Measurements from ENCODE around the gene RAB3C. TPM values are rescaled to one million over a fixed set of nuclear protein-coding genes. Genes with fewer than 3 reads are reported as not detected.

RAB3C gene
- total RNA-seq, 6 experiments from 2014 or later, result 0.18 to 2.6 (median 0.99) TPM

GRCh38 chr5:58778888-58779287, 196.0 kb downstream of the RAB3C start:
- TF ChIP-seq CTCF (IDR thresholded peaks at IDR 0.05) (no peak), POLR2A (IDR thresholded peaks at IDR 0.05) (no peak)
- Histone ChIP-seq H3K4me3 (no peak overlapping the region), H3K27me3 (no peaks in the 10 kb centered on the region), H3K4me1 (no peaks in the 10 kb centered on the region), H3K36me3 (no peaks in the 10 kb centered on the region), H3K9me3 (no peaks in the 10 kb centered on the region), H3K27ac (no peak overlapping the region)
- DNase-seq (no peak), ATAC-seq (no peak)
- 92% methylated on average over 3 of the region's 3 CpGs for WGBS (ENCODE audit: insufficient coverage, low coverage, low lambda C conversion rate, missing lambda C conversion rate)
- intact Hi-C loops (cut with DNase I), result no loop called here

GRCh38 chr5:58786035-58786434, 203.2 kb downstream of the RAB3C start:
- intact Hi-C loops (cut with DNase I), result no loop called here
- TF ChIP-seq POLR2A (IDR thresholded peaks at IDR 0.05), result no peak
- no peak for TF ChIP-seq CTCF (IDR thresholded peaks at IDR 0.05)
- no peak for DNase-seq
- Histone ChIP-seq H3K27me3 (no peaks in the 10 kb centered on the region), H3K27ac (no peak overlapping the region), H3K36me3 (no peaks in the 10 kb centered on the region), H3K4me3 (no peak overlapping the region), H3K4me1 (no peaks in the 10 kb centered on the region), H3K9me3 (no peaks in the 10 kb centered on the region)
- 77% methylated on average over 2 of the region's 2 CpGs for WGBS (ENCODE audit: insufficient coverage, low coverage, low lambda C conversion rate, missing lambda C conversion rate)
- ATAC-seq, result no peak

GRCh38 chr5:58786711-58787303, 203.9 kb downstream of the RAB3C start:
- no peaks in the 10 kb centered on the region for H3K4me1 ChIP-seq
- no peaks in the 10 kb centered on the region for H3K36me3 ChIP-seq
- H3K27me3 ChIP-seq, result no peaks in the 10 kb centered on the region
- TF ChIP-seq CTCF (IDR thresholded peaks at IDR 0.05) (no peak), POLR2A (IDR thresholded peaks at IDR 0.05) (no peak)
- no peak for DNase-seq
- intact Hi-C loops (cut with DNase I), result no loop called here
- H3K4me3 ChIP-seq, result no peak overlapping the region
- 78% methylated on average over 15 of the region's 21 CpGs for WGBS (ENCODE audit: insufficient coverage, low coverage, low lambda C conversion rate, missing lambda C conversion rate)
- no peak overlapping the region for H3K27ac ChIP-seq
- no peaks in the 10 kb centered on the region for H3K9me3 ChIP-seq
- no peak for ATAC-seq

- Histone ChIP-seq H3K9me3 (no peaks in the 10 kb centered on the region), H3K4me3 (no peak overlapping the region), H3K27ac (no peak overlapping the region), H3K27me3 (no peaks in the 10 kb centered on the region), H3K36me3 (no peaks in the 10 kb centered on the region), H3K4me1 (no peaks in the 10 kb centered on the region)
- ATAC-seq (no peak), DNase-seq (no peak)
- intact Hi-C loops (cut with DNase I), result no loop called here
- TF ChIP-seq POLR2A (IDR thresholded peaks at IDR 0.05) (no peak), CTCF (IDR thresholded peaks at IDR 0.05) (no peak)
- 47% methylated on average over 3 of the region's 3 CpGs for WGBS (ENCODE audit: insufficient coverage, low coverage, low lambda C conversion rate, missing lambda C conversion rate)
These were observed 205.1 kb downstream of the RAB3C start for GRCh38 chr5:58787987-58788386.

Measured in right lobe of liver (tissue), 6 donors.